ENCODE data around the gene SACM1L.

DNA sequence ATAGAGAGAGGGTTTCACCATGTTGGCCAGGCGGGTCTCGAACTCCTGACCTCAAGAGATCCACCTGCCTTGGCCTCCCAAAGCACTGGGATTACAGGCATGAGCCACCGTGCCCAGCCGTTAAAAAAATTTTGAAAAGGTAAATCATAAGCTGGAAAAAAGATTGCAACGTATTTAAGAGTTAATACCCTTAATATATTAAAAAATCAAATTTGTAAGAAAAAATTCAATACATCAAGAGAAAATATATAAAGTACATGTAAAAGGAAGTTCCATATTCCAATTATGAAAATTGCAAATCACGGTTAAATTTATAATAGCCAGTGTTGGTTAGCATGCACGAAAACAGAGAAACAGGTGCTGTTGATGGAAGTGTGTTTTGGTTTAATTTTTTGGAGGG is 2.3 kb upstream of the SACM1L start:
- TF ChIP-seq POLR2AphosphoS5 (IDR thresholded peaks at IDR 0.05; ENCODE audit: borderline replicate concordance, low read depth, low read length) (no peak), EZH2 (IDR thresholded peaks at IDR 0.05) (no peak)
